HL-60 (cell line): ENCODE results near the gene IRF7.

Source experiments
- POLR2AphosphoS5 ChIP-seq: IDR thresholded peaks from 2 replicates; pipeline ENCODE4 v1.6.1; 2012; ENCODE audit warnings: low read depth
- TF ChIP-seq, protein P1 (sequence below): IDR thresholded peaks from one replicate; pipeline ENCODE4 v1.5.1; 2011; ENCODE audit warnings: low read length, control low read depth, inconsistent platforms; ENCODE audit not compliant: insufficient read depth
- TF ChIP-seq, protein P2 (sequence below): IDR thresholded peaks from 2 replicates; pipeline ENCODE4 v1.6.1; 2012; ENCODE audit warnings: low read depth; ENCODE audit not compliant: insufficient replicate concordance

DNA sequence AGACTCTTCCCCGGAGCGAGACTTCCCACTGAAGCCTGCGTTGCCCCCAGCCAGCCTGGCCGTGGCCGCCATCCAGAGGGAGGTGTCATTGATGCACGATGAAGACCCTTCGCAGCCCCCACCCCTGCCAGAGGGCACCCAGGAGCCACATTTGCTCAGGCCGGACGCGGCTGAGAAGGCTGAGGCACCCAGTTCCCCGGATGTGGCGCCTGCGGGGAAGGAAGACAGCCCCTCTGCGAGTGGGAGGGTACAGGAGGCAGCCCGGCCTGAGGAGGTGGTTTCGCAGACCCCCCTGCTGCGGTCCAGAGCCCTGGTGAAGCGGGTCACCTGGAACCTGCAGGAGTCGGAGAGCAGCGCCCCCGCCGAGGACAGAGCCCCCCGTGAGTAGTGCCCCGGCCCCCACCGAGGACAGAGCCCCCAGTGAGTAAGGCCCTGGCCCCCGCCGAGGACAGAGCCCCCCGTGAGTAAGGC, 6.4 kb downstream of the IRF7 start:
- no peak for TF ChIP-seq POLR2AphosphoS5
- TF ChIP-seq, protein P1, sequence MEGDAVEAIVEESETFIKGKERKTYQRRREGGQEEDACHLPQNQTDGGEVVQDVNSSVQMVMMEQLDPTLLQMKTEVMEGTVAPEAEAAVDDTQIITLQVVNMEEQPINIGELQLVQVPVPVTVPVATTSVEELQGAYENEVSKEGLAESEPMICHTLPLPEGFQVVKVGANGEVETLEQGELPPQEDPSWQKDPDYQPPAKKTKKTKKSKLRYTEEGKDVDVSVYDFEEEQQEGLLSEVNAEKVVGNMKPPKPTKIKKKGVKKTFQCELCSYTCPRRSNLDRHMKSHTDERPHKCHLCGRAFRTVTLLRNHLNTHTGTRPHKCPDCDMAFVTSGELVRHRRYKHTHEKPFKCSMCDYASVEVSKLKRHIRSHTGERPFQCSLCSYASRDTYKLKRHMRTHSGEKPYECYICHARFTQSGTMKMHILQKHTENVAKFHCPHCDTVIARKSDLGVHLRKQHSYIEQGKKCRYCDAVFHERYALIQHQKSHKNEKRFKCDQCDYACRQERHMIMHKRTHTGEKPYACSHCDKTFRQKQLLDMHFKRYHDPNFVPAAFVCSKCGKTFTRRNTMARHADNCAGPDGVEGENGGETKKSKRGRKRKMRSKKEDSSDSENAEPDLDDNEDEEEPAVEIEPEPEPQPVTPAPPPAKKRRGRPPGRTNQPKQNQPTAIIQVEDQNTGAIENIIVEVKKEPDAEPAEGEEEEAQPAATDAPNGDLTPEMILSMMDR = no peak
- TF ChIP-seq, protein P2, sequence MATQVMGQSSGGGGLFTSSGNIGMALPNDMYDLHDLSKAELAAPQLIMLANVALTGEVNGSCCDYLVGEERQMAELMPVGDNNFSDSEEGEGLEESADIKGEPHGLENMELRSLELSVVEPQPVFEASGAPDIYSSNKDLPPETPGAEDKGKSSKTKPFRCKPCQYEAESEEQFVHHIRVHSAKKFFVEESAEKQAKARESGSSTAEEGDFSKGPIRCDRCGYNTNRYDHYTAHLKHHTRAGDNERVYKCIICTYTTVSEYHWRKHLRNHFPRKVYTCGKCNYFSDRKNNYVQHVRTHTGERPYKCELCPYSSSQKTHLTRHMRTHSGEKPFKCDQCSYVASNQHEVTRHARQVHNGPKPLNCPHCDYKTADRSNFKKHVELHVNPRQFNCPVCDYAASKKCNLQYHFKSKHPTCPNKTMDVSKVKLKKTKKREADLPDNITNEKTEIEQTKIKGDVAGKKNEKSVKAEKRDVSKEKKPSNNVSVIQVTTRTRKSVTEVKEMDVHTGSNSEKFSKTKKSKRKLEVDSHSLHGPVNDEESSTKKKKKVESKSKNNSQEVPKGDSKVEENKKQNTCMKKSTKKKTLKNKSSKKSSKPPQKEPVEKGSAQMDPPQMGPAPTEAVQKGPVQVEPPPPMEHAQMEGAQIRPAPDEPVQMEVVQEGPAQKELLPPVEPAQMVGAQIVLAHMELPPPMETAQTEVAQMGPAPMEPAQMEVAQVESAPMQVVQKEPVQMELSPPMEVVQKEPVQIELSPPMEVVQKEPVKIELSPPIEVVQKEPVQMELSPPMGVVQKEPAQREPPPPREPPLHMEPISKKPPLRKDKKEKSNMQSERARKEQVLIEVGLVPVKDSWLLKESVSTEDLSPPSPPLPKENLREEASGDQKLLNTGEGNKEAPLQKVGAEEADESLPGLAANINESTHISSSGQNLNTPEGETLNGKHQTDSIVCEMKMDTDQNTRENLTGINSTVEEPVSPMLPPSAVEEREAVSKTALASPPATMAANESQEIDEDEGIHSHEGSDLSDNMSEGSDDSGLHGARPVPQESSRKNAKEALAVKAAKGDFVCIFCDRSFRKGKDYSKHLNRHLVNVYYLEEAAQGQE = no peak
